ENCODE measurements around the gene PROCA1. TPM values are rescaled to one million over a fixed set of nuclear protein-coding genes. Genes with fewer than 3 reads are reported as not detected.

Gene PROCA1
- 7.6 TPM for total RNA-seq

GRCh38 chr17:28711723-28712031 is at the start of gene PROCA1:
Gene PROCA1 (minus strand): TSS chr17:28711888. CDS start chr17:28711660, 228 bp downstream.
- intact Hi-C loops (cut with DNase I): no loop called here
- DNase-seq (ENCODE audit: low spot score) (no peak), ATAC-seq (peak; percentile 44)

DNA sequence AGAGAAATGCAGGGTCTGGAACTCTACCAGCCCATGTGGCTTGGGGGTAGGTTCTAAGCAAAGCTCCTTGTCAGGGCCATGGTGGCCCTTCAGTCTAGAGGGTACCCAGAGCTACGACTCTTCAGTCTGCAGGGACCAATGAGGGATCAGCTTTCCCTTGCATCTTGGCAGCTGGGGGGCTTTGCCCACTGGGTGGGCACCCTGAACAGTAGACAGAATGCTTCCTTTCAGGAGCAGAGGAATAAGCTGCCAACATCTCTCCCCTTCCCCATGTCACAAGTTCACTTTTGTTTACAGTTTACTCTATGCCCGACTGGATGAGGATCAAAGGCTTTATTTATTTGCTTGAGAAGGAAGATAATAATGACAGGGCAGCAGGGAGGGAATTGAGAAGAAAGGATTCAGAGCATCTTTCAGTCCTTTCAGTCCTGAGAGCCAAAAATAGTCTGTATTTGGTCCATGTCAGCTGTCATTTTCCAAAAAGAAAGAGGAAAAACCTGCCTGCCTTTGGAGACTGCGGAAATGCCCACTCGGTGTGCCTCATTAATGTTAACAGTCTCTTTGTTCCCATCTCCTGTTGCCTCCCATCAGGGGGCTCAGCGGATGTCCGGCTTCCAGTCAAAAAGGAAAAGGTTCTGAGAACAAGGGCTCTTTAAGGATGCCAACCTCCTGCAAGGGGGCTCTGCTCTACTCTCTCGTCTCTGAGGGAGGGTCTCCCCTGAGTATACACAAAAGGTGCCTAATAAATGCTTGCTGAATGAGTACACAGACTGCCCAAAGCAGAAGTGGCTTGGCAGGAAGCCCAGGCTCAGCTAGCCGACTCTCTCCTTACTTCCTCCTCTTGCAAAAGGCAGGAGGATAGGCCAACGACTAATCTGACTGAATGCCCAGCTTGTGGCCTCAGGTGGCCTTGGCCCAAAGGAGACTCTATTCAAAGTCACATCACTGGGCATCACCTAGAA is 49.2 kb upstream of the PROCA1 start:
- peak; percentile 40 for ATAC-seq
- DNase-seq (ENCODE audit: low spot score): peak; percentile 69
- intact Hi-C loops (cut with DNase I): loop anchor here (5.0 kb wide), 1 partner anchor 146 kb away; no protein-coding TSS in a partner anchor

DNA sequence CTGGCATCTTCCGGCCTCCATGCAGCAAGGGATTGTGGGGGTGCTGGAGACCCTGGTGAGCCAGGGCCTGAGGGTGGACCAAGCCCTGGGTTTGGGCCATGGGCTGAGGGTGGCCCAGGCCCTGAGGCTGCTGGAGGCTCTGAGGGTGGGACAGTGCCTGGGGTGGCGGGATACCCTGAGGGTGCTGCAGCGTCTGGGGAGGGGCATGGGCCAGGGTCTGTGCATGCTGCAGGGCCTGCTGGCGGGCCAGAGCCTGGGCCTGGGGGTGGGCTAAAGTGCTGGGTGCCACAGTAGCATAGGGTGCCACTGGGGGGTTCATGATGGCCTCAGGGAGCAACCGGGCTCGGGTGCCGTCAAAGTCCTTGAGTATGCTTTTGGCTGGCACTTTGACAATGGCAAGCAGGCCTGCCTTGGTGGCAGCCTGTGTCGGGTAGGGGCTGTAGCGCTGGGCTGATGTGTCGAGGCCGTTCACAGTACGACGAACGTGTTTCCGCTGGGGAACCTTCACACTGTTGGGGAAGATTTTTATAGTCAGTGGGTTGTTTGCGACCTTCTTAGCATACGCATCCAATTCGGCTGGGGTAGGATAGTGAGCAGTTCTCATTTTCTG is 47.7 kb upstream of the PROCA1 start:
- no peak for DNase-seq (ENCODE audit: low spot score)
- intact Hi-C loops (cut with DNase I): no loop called here
- ATAC-seq: peak; percentile 23

GRCh38 chr17:28758411-28759121 is 46.9 kb upstream of the PROCA1 start:
- intact Hi-C loops (cut with DNase I): no loop called here
- DNase-seq (ENCODE audit: low spot score): no peak
- ATAC-seq: peak; percentile 12

DNA sequence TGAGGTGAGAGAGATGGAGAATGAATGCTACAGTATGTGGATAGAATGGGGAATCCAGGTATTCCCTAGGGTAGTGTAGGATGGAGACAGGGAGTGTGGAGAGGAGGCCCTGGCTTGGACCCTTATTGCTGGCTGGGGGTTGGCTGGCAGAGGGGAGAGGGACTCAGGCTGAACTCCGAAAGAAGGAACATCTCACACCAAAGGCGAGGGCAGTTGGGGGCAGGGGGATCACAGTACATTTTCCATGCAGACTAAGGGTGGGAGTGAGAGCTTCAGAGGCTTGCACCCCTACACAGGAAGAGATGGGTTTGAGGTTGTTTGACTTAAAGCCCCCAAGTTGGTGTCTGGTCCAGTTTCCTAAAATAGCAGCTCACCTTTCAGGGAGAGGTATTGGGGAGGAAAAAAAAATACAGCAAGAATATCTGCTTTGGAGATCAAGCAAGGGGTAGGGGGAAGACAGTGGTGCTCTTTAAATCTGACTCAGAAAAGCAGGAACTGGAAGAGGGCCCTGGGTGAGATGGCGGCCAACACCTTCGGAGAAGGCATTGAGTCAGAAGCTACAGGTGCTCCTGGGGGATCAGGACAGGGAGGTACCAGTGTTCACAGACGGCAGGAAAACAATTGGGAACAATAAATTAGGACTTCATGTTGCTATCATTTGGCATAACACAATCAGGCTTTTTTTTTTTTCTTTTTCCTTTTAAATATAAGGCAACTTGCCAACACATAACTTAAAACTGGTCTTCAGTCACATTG is 44.5 kb upstream of the PROCA1 start:
- DNase-seq (ENCODE audit: low spot score) (peak; percentile 34), ATAC-seq (no peak)
- intact Hi-C loops (cut with DNase I): no loop called here

- DNase-seq (ENCODE audit: low spot score) (peak; percentile 39), ATAC-seq (no peak)
- intact Hi-C loops (cut with DNase I): no loop called here
These were observed 43.8 kb upstream of the PROCA1 start for GRCh38 chr17:28755486-28755885.

GRCh38 chr17:28751600-28752366 is 40.1 kb upstream of the PROCA1 start:
- DNase-seq (ENCODE audit: low spot score): no peak
- intact Hi-C loops (cut with DNase I): no loop called here
- ATAC-seq: no peak

GRCh38 chr17:28750178-28751047 is 38.7 kb upstream of the PROCA1 start:
- ATAC-seq (peak; percentile 68), DNase-seq (ENCODE audit: low spot score) (peak; percentile 96)
- intact Hi-C loops (cut with DNase I): no loop called here

DNA sequence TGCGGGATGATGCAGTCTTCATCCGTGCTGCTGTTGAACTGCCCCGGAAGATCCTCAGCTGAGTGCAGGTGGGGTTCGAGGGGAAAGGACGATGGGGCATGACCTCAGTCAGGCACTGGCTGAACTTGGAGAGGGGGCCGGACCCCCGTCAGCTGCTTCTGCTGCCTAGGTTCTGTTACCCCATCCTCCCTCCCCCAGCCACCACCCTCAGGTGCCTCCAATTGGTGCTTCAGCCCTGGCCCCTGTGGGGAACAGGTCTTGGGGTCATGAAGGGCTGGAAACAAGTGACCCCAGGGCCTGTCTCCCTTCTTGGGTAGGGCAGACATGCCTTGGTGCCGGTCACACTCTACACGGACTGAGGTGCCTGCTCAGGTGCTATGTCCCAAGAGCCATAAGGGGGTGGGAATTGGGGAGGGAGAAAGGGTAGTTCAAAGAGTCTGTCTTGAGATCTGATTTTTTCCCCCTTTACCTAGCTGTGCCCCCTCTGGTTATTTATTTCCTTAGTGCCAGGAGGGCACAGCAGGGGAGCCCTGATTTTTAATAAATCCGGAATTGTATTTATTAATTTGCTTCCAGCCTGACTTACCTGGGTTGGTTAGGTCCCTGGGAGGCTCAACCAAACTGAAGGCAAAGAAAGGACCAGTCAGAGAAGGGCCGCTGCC is 38.0 kb upstream of the PROCA1 start:
- no peak for ATAC-seq
- no peak for DNase-seq (ENCODE audit: low spot score)
- intact Hi-C loops (cut with DNase I): no loop called here

DNA sequence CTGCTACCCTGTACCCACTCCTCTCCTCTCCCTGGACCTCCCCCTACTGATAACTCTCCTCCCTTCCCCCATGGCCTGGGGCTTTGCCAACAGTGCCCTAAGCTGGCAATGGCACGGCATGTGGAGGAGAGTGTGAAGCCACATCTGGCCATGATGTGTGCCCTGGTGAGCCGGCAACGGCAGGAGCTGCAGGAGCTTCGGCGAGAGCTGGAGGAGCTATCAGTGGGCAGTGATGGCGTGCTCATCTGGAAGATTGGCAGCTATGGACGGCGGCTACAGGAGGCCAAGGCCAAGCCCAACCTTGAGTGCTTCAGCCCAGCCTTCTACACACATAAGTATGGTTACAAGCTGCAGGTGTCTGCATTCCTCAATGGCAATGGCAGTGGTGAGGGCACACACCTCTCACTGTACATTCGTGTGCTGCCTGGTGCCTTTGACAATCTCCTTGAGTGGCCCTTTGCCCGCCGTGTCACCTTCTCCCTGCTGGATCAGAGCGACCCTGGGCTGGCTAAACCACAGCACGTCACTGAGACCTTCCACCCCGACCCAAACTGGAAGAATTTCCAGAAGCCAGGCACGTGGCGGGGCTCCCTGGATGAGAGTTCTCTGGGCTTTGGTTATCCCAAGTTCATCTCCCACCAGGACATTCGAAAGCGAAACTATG is 37.3 kb upstream of the PROCA1 start:
- intact Hi-C loops (cut with DNase I): no loop called here
- DNase-seq (ENCODE audit: low spot score) (peak; percentile 63), ATAC-seq (no peak)

DNA sequence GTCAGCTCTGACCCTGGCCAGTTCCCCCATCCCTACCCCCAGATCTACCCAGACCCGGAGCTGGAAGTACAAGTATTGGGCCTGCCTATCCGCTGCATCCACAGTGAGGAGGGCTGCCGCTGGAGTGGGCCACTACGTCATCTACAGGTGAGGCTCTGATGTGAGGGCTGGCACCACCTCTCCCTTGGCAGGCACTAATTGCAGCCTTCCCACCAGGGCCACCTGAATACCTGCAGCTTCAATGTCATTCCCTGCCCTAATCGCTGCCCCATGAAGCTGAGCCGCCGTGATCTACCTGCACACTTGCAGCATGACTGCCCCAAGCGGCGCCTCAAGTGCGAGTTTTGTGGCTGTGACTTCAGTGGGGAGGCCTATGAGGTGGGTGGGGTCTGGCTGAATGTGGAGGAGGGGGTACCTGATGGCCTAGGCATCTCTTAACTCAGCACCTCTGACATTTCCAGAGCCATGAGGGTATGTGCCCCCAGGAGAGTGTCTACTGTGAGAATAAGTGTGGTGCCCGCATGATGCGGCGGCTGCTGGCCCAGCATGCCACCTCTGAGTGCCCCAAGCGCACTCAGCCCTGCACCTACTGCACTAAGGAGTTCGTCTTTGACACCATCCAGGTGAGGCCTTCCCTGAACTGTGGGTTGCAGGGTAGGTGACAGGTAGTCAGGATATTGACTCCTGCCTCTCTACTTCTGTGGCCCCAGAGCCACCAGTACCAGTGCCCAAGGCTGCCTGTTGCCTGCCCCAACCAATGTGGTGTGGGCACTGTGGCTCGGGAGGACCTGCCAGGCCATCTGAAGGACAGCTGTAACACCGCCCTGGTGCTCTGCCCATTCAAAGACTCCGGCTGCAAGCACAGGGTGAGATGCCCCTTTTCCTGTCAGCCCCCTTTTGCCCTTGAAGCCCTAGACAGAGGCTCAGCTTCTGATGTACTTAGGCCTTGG is 36.4 kb upstream of the PROCA1 start:
- intact Hi-C loops (cut with DNase I): no loop called here
- ATAC-seq (no peak), DNase-seq (ENCODE audit: low spot score) (no peak)

DNA sequence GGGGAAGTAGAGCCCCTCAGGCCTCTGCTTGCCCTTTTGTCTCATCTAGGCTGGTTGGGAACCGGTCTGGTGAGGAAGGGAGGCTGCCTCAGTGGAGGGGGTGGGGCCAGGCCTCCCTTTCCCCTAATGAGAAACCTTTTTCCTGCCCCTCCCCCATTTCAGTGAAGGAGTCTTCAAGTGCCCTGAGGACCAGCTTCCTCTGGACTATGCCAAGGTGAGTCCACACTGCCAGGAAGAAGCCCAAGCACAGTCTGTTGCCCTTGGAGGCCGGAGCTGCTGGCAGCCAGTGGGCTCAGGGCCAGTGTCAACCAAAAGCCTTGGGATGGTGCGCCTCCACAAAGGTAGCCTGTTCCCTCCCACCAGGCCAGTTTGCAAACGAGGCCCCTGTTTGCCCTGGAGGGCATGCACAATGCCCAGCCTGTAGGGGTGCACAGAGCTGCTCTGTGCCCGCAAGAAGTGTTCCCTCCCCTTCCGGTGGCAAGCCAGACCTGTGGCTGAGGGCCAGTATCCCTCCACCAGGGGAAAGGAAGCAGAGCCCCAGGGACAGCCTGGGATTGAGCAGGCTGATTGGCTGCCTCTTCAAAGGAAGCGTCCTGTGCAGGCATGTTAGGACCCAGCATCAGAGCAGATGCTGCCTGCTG is 35.5 kb upstream of the PROCA1 start:
- intact Hi-C loops (cut with DNase I): no loop called here
- DNase-seq (ENCODE audit: low spot score): no peak
- ATAC-seq: no peak

DNA sequence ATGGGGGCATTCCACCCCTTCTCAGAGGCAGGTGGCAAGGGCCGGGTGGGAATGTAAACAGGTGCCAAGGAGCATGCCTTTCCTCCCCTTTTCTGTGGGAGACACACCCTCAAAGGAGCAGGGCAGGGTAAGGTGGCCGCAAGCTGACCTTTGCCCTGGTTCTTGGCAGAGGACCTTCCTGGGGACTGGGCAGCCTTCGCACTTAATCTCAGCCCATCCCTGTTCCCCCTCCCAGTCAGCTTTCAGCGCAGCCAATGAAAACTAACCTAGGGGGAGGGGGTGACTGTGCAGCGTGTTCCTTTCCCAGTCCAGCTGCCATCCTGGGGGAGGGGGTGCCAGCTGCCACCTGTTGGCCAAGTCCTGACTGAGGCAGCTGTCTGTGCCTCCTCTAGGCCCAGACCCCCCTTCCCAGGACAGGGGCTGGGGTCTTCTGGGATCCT is 34.9 kb upstream of the PROCA1 start:
- DNase-seq (ENCODE audit: low spot score) (no peak), ATAC-seq (no peak)
- intact Hi-C loops (cut with DNase I): no loop called here

- DNase-seq (ENCODE audit: low spot score) (no peak), ATAC-seq (no peak)
- intact Hi-C loops (cut with DNase I): no loop called here
These were observed 34.2 kb upstream of the PROCA1 start for GRCh38 chr17:28745786-28746411.

Data from sciatic nerve (tissue), 2 donors.